GM12878 (cell line): ENCODE data around the gene YIF1A. TPM values are rescaled to one million over a fixed set of nuclear protein-coding genes. Genes with fewer than 3 reads are reported as not detected.

Experiments
- ATAC-seq: fragments of 200-7000 bp; cut with Tn5 transposase; 3 replicates; pipeline ENCODE4 v1.9.1; 2020; ENCODE audit warnings: mild to moderate bottlenecking, moderate library complexity
- BruUV-seq: library from RNA; stranded (reverse); fragments of 400-500 nt; replicated peaks from 2 replicates; lab custom pipeline; 2021; lab: Mats Ljungman, UMichigan
- CTCF ChIA-PET: fragments of 300-600 bp; sonication (Branson Sonifier 250); formaldehyde crosslinking; extraction: SDS; loops from one replicate; lab custom pipeline; 2021; ENCODE audit warnings: inconsistent platforms; lab: Yijun Ruan, JAX
- POLR2A ChIA-PET: fragments of 350-600 bp; formaldehyde crosslinking; extraction: SDS; loops from one replicate; lab custom pipeline; 2021; ENCODE audit warnings: inconsistent platforms; lab: Charles Lee
- RAD21 ChIA-PET: fragments of 300-600 bp; sonication (Branson Sonifier 250); formaldehyde crosslinking; loops from one replicate; lab custom pipeline; 2023; ENCODE audit warnings: antibody characterized with exemption; ENCODE audit not compliant: unreplicated experiment; lab: Charles Lee
- SMC1A ChIA-PET: fragments of 300-600 bp; sonication (Branson Sonifier 250); formaldehyde crosslinking; loops from one replicate; lab custom pipeline; 2023; ENCODE audit not compliant: unreplicated experiment, uncharacterized antibody; lab: Charles Lee
- DNase-seq: peaks from one replicate; pipeline ENCODE4 v3.0.0-alpha.2; 2011; ENCODE audit warnings: low read depth, low spot score
- FAIRE-seq: peaks from 3 replicates; lab custom pipeline; 2011; peaks lifted over from hg19 to GRCh38; lab: Jason Lieb, UNC
- H2AFZ ChIP-seq: 2 replicates; pipeline ENCODE4 v1.6.0; 2011; ENCODE audit warnings: low read depth, low read length, control low read depth; ENCODE audit not compliant: control insufficient read depth
- H3K27ac ChIP-seq: 2 replicates; pipeline ENCODE4 v1.5.1; 2011; ENCODE audit warnings: control low read depth; ENCODE audit not compliant: control insufficient read depth, insufficient read depth
- H3K27me3 ChIP-seq, 2 experiments: replicated peaks in 1 of 2; 2 replicates each; pipeline versions ENCODE4 v1.6.0 to v1.6.1; 2011; ENCODE audit warnings: low read length in 1 of 2; ENCODE audit not compliant: control insufficient read depth in 2 of 2, insufficient read depth in 2 of 2
- H3K36me3 ChIP-seq, 2 experiments: 2 replicates each; pipeline ENCODE4 v1.5.1; 2011; ENCODE audit warnings: low read length in 1 of 2; ENCODE audit not compliant: control insufficient read depth in 2 of 2, insufficient read depth in 2 of 2
- H3K4me1 ChIP-seq: 2 replicates; pipeline ENCODE4 v1.6.1; 2011; ENCODE audit warnings: mild to moderate bottlenecking, low read length, moderate library complexity, mixed read lengths; ENCODE audit not compliant: control insufficient read depth, insufficient read depth
- H3K4me2 ChIP-seq: 2 replicates; pipeline ENCODE4 v1.6.0; 2011; ENCODE audit warnings: control low read depth; ENCODE audit not compliant: control insufficient read depth, insufficient read depth
- H3K4me3 ChIP-seq: fragments of 200-600 bp; sonication (generic); 2 replicates; pipeline ENCODE4 v1.5.1; 2016
- H3K79me2 ChIP-seq: 2 replicates; pipeline ENCODE4 v1.6.0; 2011; ENCODE audit warnings: low read length; ENCODE audit not compliant: control insufficient read depth, insufficient read depth
- H3K9ac ChIP-seq: 2 replicates; pipeline ENCODE4 v1.8.0; 2011; ENCODE audit warnings: low read length, control low read depth, mixed read lengths; ENCODE audit not compliant: control insufficient read depth, insufficient read depth
- H3K9me3 ChIP-seq: replicated peaks from 3 replicates; pipeline ENCODE4 v1.5.1; 2011; ENCODE audit warnings: mild to moderate bottlenecking, low read length; ENCODE audit not compliant: control insufficient read depth, insufficient read depth
- H4K20me1 ChIP-seq: 2 replicates; pipeline ENCODE4 v1.6.0; 2011; ENCODE audit not compliant: control insufficient read depth, insufficient read depth
- BMI1 ChIP-seq: fragments of 450-650 bp; IDR thresholded peaks from 2 replicates; pipeline ENCODE4 v1.6.1; 2016; ENCODE audit warnings: mild to moderate bottlenecking, moderate library complexity, borderline replicate concordance
- BRCA1 ChIP-seq: IDR thresholded peaks from 2 replicates; pipeline ENCODE4 v1.6.1; 2011; ENCODE audit warnings: low read depth, low read length, improper control_type of control experiment
- CHD2 ChIP-seq: IDR thresholded peaks from 2 replicates; pipeline ENCODE4 v1.6.1; 2011; ENCODE audit warnings: low read depth, low read length, improper control_type of control experiment, borderline replicate concordance
- CHD4 ChIP-seq: fragments of 200-600 bp; sonication (generic); IDR thresholded peaks from 2 replicates; pipeline ENCODE4 v1.6.1; 2016; ENCODE audit warnings: mild to moderate bottlenecking
- E2F8 ChIP-seq: fragments of 450-650 bp; IDR thresholded peaks from 2 replicates; pipeline ENCODE4 v1.6.1; 2018; ENCODE audit warnings: mild to moderate bottlenecking, low read depth, moderate library complexity; ENCODE audit not compliant: partially characterized antibody
- GATAD2B ChIP-seq: fragments of 450-650 bp; conservative IDR thresholded peaks from 2 replicates; pipeline ENCODE4 v1.6.1; 2017; ENCODE audit warnings: low read depth, mild to moderate bottlenecking, moderate library complexity
- JUNB ChIP-seq: IDR thresholded peaks from 2 replicates; pipeline ENCODE4 v1.6.1; 2016; ENCODE audit warnings: antibody characterized with exemption, mild to moderate bottlenecking
- KAT2A ChIP-seq: conservative IDR thresholded peaks from 2 replicates; pipeline ENCODE4 v1.6.1; 2011; ENCODE audit warnings: low read depth, low read length; ENCODE audit not compliant: control insufficient read depth
- MEF2A ChIP-seq: IDR thresholded peaks from 2 replicates; pipeline ENCODE4 v1.6.1; 2011; ENCODE audit warnings: low read depth, mild to moderate bottlenecking, low read length, moderate library complexity; ENCODE audit not compliant: insufficient read depth
- NR2C1 ChIP-seq: fragments of 450-650 bp; IDR thresholded peaks from 2 replicates; pipeline ENCODE4 v1.6.1; 2017; ENCODE audit warnings: antibody characterized with exemption, mild to moderate bottlenecking, moderate library complexity
- PAX8 ChIP-seq: fragments of 450-650 bp; IDR thresholded peaks from 2 replicates; pipeline ENCODE4 v1.6.1; 2017; ENCODE audit warnings: mild to moderate bottlenecking, moderate library complexity
- SKIL ChIP-seq: fragments of 450-650 bp; IDR thresholded peaks from 2 replicates; pipeline ENCODE4 v1.6.1; 2017; ENCODE audit warnings: mild to moderate bottlenecking, low read depth, inconsistent platforms; ENCODE audit not compliant: poor library complexity, severe bottlenecking
- SMARCA5 ChIP-seq: fragments of 450-650 bp; IDR thresholded peaks from 2 replicates; pipeline ENCODE4 v1.6.1; 2017; ENCODE audit warnings: mild to moderate bottlenecking
- SMC3 ChIP-seq: IDR thresholded peaks from 2 replicates; pipeline ENCODE4 v1.6.1; 2011; ENCODE audit warnings: low read length, improper control_type of control experiment, borderline replicate concordance
- SREBF1 ChIP-seq: IDR thresholded peaks from 2 replicates; pipeline ENCODE4 v1.6.1; 2012; ENCODE audit warnings: mild to moderate bottlenecking, low read length
- SRF ChIP-seq, 2 experiments: IDR thresholded peaks; 2 replicates each; pipeline ENCODE4 v1.6.1; 2011; ENCODE audit warnings: low read depth in 2 of 2, low read length in 2 of 2, mild to moderate bottlenecking in 1 of 2, moderate library complexity in 1 of 2
- TBL1XR1 ChIP-seq: IDR thresholded peaks from 2 replicates; pipeline ENCODE4 v1.6.1; 2012; ENCODE audit warnings: low read depth, low read length, improper control_type of control experiment
- YY1 ChIP-seq: IDR thresholded peaks from 2 replicates; pipeline ENCODE4 v1.6.1; 2011; ENCODE audit warnings: low read depth, mild to moderate bottlenecking, low read length
- WGBS: methylation state at CpG from one replicate; pipeline ENCODE4 v1.1.6; 2016; ENCODE audit warnings: low lambda C conversion rate; ENCODE audit not compliant: insufficient replicate concordance, insufficient coverage; ENCODE audit errors: missing lambda C conversion rate; 5-methylcytosine and 5-hydroxymethylcytosine counted together
- in situ Hi-C: fragments of 300-500 bp; cut with MboI; formaldehyde crosslinking; loops from 9 replicates; pipeline ENCODE4 v1.14.3; 2018; ENCODE audit warnings: mixed read lengths
- intact Hi-C: fragments of 100-400 bp; cut with micrococcal nuclease; formaldehyde crosslinking; loops from one replicate; pipeline ENCODE4 v1.14.2; 2022; ENCODE audit not compliant: unreplicated experiment
- polyA plus RNA-seq, 11 experiments: library from polyadenylated mRNA; depleted of rRNA in 4 of 11; unstranded in 6 of 11; stranded (reverse) in 5 of 11; fragments of >200 nt; fragmentation: Nextera tagmentation in 4 of 11; fragmentation: Illumina TruSeq in 1 of 11; extraction: Ambion mirVana in 4 of 11; extraction: Trizol in 1 of 11; gene quantifications; 1 replicate in 1 of 11; 2 replicates in 10 of 11; pipeline versions ENCODE4 v1.2.1 to v1.2.3, GENCODE V29; 2011 to 2016; ENCODE audit warnings: inconsistent platforms in 2 of 11, missing spikeins in 2 of 11, low read depth in 1 of 11
- total RNA-seq, 4 experiments: library from RNA; depleted of rRNA in 3 of 4; stranded (reverse); fragments of >200 nt in 3 of 4; fragmentation: Illumina TruSeq in 1 of 4; extraction: Trizol in 1 of 4; gene quantifications; 2 replicates each; pipeline versions ENCODE4 v1.2.1 to v1.2.3, GENCODE V29; 2013 to 2021

Gene YIF1A
- total and polyA plus RNA-seq, 10 of the 15 experiments (the other 5 are each of a cell fraction or from before 2014, with no cell fraction given): 6.6 to 128 (median 71.7) TPM

- ChIA-PET RAD21 (interaction anchor here (1.3 to 3.0 kb wide), 3 partner anchors 21 to 79 kb away, joined by 3 to 49 read pairs (median 5); partner anchors contain the start of gene YIF1A), SMC1A (interaction anchor here (1.2 kb wide), 1 partner anchor 42 kb away, joined by 3 read pairs; the partner anchor contains the start of gene RAB1B), POLR2A (interaction anchor here (0.6 kb wide), 1 partner anchor 416 kb away, joined by 3 read pairs; no protein-coding TSS in a partner anchor), CTCF (interaction anchor here (1.2 to 6.3 kb wide), 4 partner anchors 21 to 77 kb away, joined by 3 to 166 read pairs (median 58); partner anchors contain the start of gene YIF1A)
- Histone ChIP-seq H2AFZ (no peak overlapping the region), H3K4me3 (no peak overlapping the region), H3K36me3 (no peaks in the 10 kb centered on the region), H3K79me2 (no peaks in the 10 kb centered on the region), H4K20me1 (no peaks in the 10 kb centered on the region), H3K27me3 (no peaks in the 10 kb centered on the region; a peak in 1 of 4 replicates), H3K27ac (no peak overlapping the region), H3K4me1 (no peaks in the 10 kb centered on the region; the same call in 1 of the 2 replicates), H3K9me3 (no peaks in the 10 kb centered on the region), H3K9ac (no peak overlapping the region), H3K4me2 (no peak overlapping the region)
- no peak for FAIRE-seq
- in situ Hi-C loops (no loop called here), intact Hi-C loops (loop anchor here (2.0 kb wide), 1 partner anchor 78 kb away; no protein-coding TSS in a partner anchor)
- ATAC-seq: no peak
- 42% methylated on average over 8 of the region's 8 CpGs for WGBS
- TF ChIP-seq E2F8 (no peak), MEF2A (no peak), SREBF1 (no peak), SRF (IDR thresholded peaks at IDR 0.05; ENCODE audit: low read depth in 2 of 2, low read length in 2 of 2) (no peak), SKIL (no peak), BRCA1 (no peak), NR2C1 (no peak), CHD4 (no peak), BMI1 (no peak), YY1 (no peak), TBL1XR1 (no peak), JUNB (no peak), CHD2 (no peak), KAT2A (no peak), SMC3 (no peak), SMARCA5 (no peak), PAX8 (no peak), GATAD2B (no peak)
- DNase-seq: no peak
- BruUV-seq: no TSS peak
Measured at GRCh38 chr11:66310324-66310723, 21.4 kb upstream of the YIF1A start.
